Calu3 (cell line): ENCODE measurements around the gene DPPA5. TPM values are rescaled to one million over a fixed set of nuclear protein-coding genes. Genes with fewer than 3 reads are reported as not detected.
A peak's percentile ranks its signal among the peaks of the same experiment; 100 is the strongest.

Source experiments
- BruUV-seq: library from RNA; stranded (reverse); fragments of 400-500 nt; replicated peaks from 2 replicates; lab custom pipeline; 2021; lab: Mats Ljungman, UMichigan
- CTCF ChIA-PET: fragments of 300-600 bp; sonication (Branson Sonifier 250); formaldehyde crosslinking; loops from one replicate; lab custom pipeline; 2022; ENCODE audit warnings: antibody characterized with exemption; lab: Charles Lee
- DNase-seq: peaks from one replicate; pipeline ENCODE4 v3.0.0; 2022
- H3K27ac Mint-ChIP-seq: one replicate; pipeline ENCODE4 v1.8.0; 2022; ENCODE audit warnings: mixed read lengths; ENCODE audit not compliant: unreplicated experiment
- H3K27me3 Mint-ChIP-seq: one replicate; pipeline ENCODE4 v1.8.0; 2022; ENCODE audit warnings: mixed read lengths; ENCODE audit not compliant: unreplicated experiment
- H3K36me3 Mint-ChIP-seq: one replicate; pipeline ENCODE4 v1.8.0; 2022; ENCODE audit warnings: mild to moderate bottlenecking, moderate library complexity, mixed read lengths; ENCODE audit not compliant: insufficient read depth, unreplicated experiment
- H3K4me1 Mint-ChIP-seq: one replicate; pipeline ENCODE4 v1.8.0; 2022; ENCODE audit warnings: mild to moderate bottlenecking, low read depth, mixed read lengths; ENCODE audit not compliant: unreplicated experiment
- H3K4me3 Mint-ChIP-seq: one replicate; pipeline ENCODE4 v1.8.0; 2022; ENCODE audit warnings: mild to moderate bottlenecking, low read depth, moderate library complexity, mixed read lengths; ENCODE audit not compliant: unreplicated experiment
- H3K9me3 Mint-ChIP-seq: one replicate; pipeline ENCODE4 v1.8.0; 2022; ENCODE audit warnings: low read depth, mixed read lengths; ENCODE audit not compliant: unreplicated experiment
- intact Hi-C: fragments of 100-400 bp; cut with micrococcal nuclease; formaldehyde crosslinking; loops from one replicate; pipeline ENCODE4 v1.10.0; 2022; ENCODE audit not compliant: unreplicated experiment
- total RNA-seq: library from RNA; stranded (reverse); gene quantifications from 2 replicates; pipeline ENCODE4 v1.2.3, GENCODE V29; 2022
- TF ChIP-seq, protein P1 (sequence below): fragments of 200-600 bp; IDR thresholded peaks from one replicate; pipeline ENCODE4 v1.8.0; 2022; ENCODE audit warnings: antibody characterized with exemption; ENCODE audit not compliant: unreplicated experiment

The DPPA5 gene
- total RNA-seq, 1 experiment from 2014 or later = not detected

DNA sequence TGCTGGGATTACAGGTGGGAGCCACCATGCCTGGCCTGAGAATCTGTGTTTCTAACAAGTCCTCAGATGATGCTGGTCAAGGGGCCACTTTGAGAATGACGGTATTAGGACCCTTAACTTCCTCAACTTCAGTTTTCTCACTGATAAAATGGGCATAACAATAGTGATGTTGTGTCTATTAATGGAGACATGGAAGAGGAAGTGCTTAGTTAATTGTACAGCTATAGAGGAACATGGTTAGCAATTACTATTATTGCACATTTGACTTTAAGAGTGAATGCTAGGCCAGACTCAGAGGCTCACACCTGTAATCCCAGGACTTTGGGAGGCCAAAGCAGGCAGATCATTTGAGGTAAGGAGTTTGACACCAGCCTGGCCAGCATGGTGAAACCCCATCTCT, 12.7 kb downstream of the DPPA5 start:
- H3K4me1 Mint-ChIP-seq = peaks cover 6% of the 10 kb centered on the region
- H3K9me3 Mint-ChIP-seq = no peaks in the 10 kb centered on the region
- CTCF ChIA-PET = no interaction called here
- BruUV-seq = no TSS peak
- no peaks in the 10 kb centered on the region for H3K36me3 Mint-ChIP-seq
- DNase-seq = no peak
- TF ChIP-seq, protein P1, sequence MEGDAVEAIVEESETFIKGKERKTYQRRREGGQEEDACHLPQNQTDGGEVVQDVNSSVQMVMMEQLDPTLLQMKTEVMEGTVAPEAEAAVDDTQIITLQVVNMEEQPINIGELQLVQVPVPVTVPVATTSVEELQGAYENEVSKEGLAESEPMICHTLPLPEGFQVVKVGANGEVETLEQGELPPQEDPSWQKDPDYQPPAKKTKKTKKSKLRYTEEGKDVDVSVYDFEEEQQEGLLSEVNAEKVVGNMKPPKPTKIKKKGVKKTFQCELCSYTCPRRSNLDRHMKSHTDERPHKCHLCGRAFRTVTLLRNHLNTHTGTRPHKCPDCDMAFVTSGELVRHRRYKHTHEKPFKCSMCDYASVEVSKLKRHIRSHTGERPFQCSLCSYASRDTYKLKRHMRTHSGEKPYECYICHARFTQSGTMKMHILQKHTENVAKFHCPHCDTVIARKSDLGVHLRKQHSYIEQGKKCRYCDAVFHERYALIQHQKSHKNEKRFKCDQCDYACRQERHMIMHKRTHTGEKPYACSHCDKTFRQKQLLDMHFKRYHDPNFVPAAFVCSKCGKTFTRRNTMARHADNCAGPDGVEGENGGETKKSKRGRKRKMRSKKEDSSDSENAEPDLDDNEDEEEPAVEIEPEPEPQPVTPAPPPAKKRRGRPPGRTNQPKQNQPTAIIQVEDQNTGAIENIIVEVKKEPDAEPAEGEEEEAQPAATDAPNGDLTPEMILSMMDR = no peak
- intact Hi-C loops = no loop called here
- H3K27ac Mint-ChIP-seq = no peak overlapping the region
- H3K27me3 Mint-ChIP-seq = peaks cover under 1% of the 10 kb centered on the region
- no peak overlapping the region for H3K4me3 Mint-ChIP-seq

DNA sequence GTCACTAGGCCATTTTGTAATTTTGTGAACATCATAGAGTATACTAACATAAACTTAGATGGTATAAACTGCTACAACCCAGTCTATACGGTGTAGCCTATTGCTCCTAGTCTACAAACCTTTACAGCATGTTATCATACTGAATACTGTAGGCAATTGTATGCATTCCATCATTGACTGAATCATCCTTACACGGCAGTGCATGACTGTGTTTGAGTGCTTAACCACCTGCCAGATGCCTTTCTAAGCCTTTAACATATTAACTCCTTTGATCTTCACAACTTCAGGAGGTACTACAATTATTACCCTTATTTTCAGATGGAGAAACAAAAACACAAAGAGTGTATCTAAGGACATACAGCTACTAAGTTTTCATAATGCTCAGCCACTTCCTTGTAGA, 14.0 kb downstream of the DPPA5 start:
- intact Hi-C loops = no loop called here
- peaks cover 6% of the 10 kb centered on the region for H3K4me1 Mint-ChIP-seq
- CTCF ChIA-PET = interaction anchor here (0.6 kb wide), 1 partner anchor 28 kb away, joined by 11 read pairs; no protein-coding TSS in a partner anchor
- H3K9me3 Mint-ChIP-seq = no peaks in the 10 kb centered on the region
- H3K36me3 Mint-ChIP-seq = no peaks in the 10 kb centered on the region
- BruUV-seq = no TSS peak
- no peak overlapping the region for H3K4me3 Mint-ChIP-seq
- no peak for DNase-seq
- TF ChIP-seq, protein P1 = no peak
- no peak overlapping the region for H3K27ac Mint-ChIP-seq
- no peaks in the 10 kb centered on the region for H3K27me3 Mint-ChIP-seq

DNA sequence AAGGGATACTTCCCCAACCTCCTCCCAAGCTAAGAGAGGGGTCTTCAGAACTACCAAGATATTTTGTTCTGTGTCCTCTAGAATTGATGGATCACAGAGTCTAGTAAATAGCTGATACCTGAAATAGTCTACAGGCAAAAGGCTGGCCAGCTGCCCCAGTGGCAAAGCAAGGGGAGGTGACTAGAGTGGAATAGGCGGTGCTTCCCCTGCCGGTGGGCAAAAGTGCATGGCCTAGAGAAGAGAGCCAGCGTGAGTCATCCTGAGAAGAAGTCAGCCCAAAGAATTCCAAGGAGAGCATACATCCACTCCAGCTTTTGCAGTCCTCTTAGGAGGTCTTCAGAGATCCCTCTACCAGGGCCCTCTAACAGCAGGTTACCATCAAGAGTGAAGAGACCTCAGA, 14.7 kb downstream of the DPPA5 start:
- intact Hi-C loops = no loop called here
- TF ChIP-seq, protein P1 = no peak
- Mint-ChIP-seq H3K36me3 (no peaks in the 10 kb centered on the region), H3K27me3 (no peaks in the 10 kb centered on the region), H3K4me1 (peaks cover 6% of the 10 kb centered on the region), H3K9me3 (no peaks in the 10 kb centered on the region), H3K4me3 (no peak overlapping the region), H3K27ac (no peak overlapping the region)
- no TSS peak for BruUV-seq
- CTCF ChIA-PET = no interaction called here
- DNase-seq = peak; percentile 9

DNA sequence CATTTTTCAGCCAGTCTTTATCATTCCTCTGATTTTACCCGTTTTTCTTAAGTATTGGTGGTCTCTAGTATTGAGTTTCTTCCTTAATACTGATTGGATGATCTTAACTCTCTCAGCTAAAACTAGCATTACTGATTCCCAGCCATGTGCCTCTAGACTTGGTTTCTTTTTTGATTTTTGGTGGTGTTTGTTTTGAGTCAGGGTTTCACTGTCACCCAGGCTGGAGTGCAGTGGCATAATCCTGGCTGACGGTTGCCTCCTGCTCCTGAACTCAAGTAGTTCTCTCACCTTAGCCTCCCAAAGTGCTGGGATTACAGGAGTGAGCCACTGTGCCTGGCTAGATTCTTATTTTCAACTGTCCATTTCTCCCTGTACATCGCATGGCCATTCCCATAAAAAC, 24.9 kb downstream of the DPPA5 start:
- Mint-ChIP-seq H3K27ac (no peak overlapping the region), H3K27me3 (peaks cover 37% of the 10 kb centered on the region), H3K4me3 (no peak overlapping the region), H3K36me3 (no peaks in the 10 kb centered on the region), H3K9me3 (no peaks in the 10 kb centered on the region), H3K4me1 (no peaks in the 10 kb centered on the region)
- CTCF ChIA-PET = interaction anchor here (1.3 kb wide), 1 partner anchor 60 kb away, joined by 3 read pairs; no protein-coding TSS in a partner anchor
- no peak for DNase-seq
- no TSS peak for BruUV-seq
- intact Hi-C loops = loop anchor here (5.0 kb wide), 1 partner anchor 147 kb away; no protein-coding TSS in a partner anchor
- TF ChIP-seq, protein P1 = no peak
